Ishikawa (cell line): ENCODE data around the gene VWC2.

Experiments used
- CEBPB ChIP-seq: IDR thresholded peaks from 2 replicates; pipeline ENCODE4 v1.6.1; 2012
- CREB1 ChIP-seq: IDR thresholded peaks from 2 replicates; pipeline ENCODE4 v1.6.1; 2012; ENCODE audit warnings: low read depth
- EGR1 ChIP-seq: IDR thresholded peaks from 2 replicates; pipeline ENCODE4 v1.6.1; 2012
- EP300 ChIP-seq: IDR thresholded peaks from 2 replicates; pipeline ENCODE4 v1.6.1; 2012; ENCODE audit warnings: borderline replicate concordance
- FOXM1 ChIP-seq: IDR thresholded peaks from 2 replicates; pipeline ENCODE4 v1.6.1; 2012; ENCODE audit warnings: low read depth, borderline replicate concordance
- NFIC ChIP-seq: IDR thresholded peaks from 2 replicates; pipeline ENCODE4 v1.6.1; 2012
- RAD21 ChIP-seq: IDR thresholded peaks from 2 replicates; pipeline ENCODE4 v1.6.1; 2012; ENCODE audit warnings: low read depth
- TAF1 ChIP-seq: IDR thresholded peaks from 2 replicates; pipeline ENCODE4 v1.6.1; 2012; ENCODE audit warnings: low read depth, mild to moderate bottlenecking
- TCF12 ChIP-seq: IDR thresholded peaks from 2 replicates; pipeline ENCODE4 v1.6.1; 2012; ENCODE audit warnings: low read depth
- TEAD4 ChIP-seq: IDR thresholded peaks from 2 replicates; pipeline ENCODE4 v1.6.1; 2012
- YY1 ChIP-seq: IDR thresholded peaks from 2 replicates; pipeline ENCODE4 v1.6.1; 2012; ENCODE audit warnings: low read depth
- ZBTB7A ChIP-seq: IDR thresholded peaks from 2 replicates; pipeline ENCODE4 v1.6.1; 2012; ENCODE audit warnings: low read depth
- TF ChIP-seq, protein P1 (sequence below): IDR thresholded peaks from 2 replicates; pipeline ENCODE4 v1.6.1; 2012
- TF ChIP-seq, protein P2 (sequence below): IDR thresholded peaks from 2 replicates; pipeline ENCODE4 v1.6.1; 2012
- TF ChIP-seq, protein P3 (sequence below): IDR thresholded peaks from 2 replicates; pipeline ENCODE4 v1.6.1; 2012; ENCODE audit warnings: low read depth, mild to moderate bottlenecking

VWC2 gene

DNA sequence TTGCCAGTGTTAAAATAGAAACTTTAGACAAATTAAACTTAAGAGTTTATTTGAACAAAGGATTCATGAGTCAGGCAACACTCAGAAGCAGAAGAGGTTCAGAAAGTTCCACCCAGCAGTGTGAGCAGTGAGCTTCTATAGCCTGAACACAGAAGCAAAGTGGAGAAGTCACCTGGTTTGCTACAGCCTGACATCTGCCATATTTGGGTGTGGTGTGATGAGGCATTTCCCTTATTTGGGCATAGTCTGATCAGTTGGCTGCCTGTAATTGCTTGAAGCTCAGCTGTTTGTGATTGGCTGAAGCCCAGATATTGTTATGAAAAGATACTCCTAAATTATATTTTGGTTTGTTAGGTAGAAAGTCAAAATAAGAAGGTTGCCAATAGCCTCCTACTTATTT lies 39.1 kb downstream of the VWC2 start:
- TF ChIP-seq FOXM1 (no peak), RAD21 (no peak), NFIC (no peak), EP300 (no peak), YY1 (no peak), EGR1 (no peak), CEBPB (no peak), TCF12 (no peak), CREB1 (no peak), TAF1 (no peak)
- TF ChIP-seq, protein P1, sequence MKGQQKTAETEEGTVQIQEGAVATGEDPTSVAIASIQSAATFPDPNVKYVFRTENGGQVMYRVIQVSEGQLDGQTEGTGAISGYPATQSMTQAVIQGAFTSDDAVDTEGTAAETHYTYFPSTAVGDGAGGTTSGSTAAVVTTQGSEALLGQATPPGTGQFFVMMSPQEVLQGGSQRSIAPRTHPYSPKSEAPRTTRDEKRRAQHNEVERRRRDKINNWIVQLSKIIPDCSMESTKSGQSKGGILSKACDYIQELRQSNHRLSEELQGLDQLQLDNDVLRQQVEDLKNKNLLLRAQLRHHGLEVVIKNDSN, result no peak
- TF ChIP-seq, protein P2, sequence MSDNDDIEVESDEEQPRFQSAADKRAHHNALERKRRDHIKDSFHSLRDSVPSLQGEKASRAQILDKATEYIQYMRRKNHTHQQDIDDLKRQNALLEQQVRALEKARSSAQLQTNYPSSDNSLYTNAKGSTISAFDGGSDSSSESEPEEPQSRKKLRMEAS, result no peak
- TF ChIP-seq, protein P3, sequence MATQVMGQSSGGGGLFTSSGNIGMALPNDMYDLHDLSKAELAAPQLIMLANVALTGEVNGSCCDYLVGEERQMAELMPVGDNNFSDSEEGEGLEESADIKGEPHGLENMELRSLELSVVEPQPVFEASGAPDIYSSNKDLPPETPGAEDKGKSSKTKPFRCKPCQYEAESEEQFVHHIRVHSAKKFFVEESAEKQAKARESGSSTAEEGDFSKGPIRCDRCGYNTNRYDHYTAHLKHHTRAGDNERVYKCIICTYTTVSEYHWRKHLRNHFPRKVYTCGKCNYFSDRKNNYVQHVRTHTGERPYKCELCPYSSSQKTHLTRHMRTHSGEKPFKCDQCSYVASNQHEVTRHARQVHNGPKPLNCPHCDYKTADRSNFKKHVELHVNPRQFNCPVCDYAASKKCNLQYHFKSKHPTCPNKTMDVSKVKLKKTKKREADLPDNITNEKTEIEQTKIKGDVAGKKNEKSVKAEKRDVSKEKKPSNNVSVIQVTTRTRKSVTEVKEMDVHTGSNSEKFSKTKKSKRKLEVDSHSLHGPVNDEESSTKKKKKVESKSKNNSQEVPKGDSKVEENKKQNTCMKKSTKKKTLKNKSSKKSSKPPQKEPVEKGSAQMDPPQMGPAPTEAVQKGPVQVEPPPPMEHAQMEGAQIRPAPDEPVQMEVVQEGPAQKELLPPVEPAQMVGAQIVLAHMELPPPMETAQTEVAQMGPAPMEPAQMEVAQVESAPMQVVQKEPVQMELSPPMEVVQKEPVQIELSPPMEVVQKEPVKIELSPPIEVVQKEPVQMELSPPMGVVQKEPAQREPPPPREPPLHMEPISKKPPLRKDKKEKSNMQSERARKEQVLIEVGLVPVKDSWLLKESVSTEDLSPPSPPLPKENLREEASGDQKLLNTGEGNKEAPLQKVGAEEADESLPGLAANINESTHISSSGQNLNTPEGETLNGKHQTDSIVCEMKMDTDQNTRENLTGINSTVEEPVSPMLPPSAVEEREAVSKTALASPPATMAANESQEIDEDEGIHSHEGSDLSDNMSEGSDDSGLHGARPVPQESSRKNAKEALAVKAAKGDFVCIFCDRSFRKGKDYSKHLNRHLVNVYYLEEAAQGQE, result no peak

DNA sequence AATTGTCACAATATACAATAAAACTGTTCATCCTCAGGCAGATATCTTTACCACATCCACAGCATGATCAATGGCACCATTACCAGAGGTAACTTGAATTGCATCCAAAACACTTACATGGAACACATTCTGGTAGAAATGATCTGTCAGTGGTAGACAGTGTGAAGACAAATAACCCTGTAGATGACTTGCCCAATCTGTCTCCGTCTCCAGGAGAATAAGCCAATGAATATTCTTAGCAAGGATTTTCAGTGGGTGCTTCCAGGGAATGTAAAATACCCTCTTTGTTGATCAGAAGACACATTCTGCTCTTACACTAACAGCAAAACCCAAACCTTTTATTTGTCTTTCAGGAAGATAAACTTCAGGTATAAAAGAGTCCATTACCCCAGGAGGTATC lies 43.8 kb downstream of the VWC2 start:
- no peak for TF ChIP-seq TAF1
- TF ChIP-seq EP300, result no peak
- no peak for TF ChIP-seq ZBTB7A
- TF ChIP-seq TCF12, result no peak
- TF ChIP-seq TEAD4, result no peak
- TF ChIP-seq NFIC, result no peak

DNA sequence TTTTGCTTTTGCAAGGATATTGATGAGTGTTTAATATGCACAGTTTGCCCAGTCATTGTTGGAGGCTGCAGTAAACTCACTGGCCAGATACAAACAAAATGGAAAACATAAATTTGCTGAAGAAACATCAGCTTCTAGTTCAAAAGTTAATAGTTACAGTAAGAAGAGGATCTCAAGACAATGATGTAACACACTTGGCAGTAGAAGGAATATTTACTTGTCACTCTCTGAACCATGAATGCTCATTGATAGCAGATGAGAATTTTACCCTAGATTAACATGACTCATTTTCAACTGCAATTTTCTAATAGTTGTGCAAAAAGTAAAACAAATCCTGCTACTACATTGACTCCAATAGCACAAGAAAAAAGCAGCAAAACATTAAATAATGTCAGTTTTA lies 47.7 kb downstream of the VWC2 start:
- TF ChIP-seq RAD21 (no peak), NFIC (no peak), EGR1 (no peak), EP300 (no peak), CEBPB (no peak), TAF1 (no peak), FOXM1 (no peak), CREB1 (no peak), TCF12 (no peak), YY1 (no peak)
- TF ChIP-seq, protein P2, result no peak
- TF ChIP-seq, protein P1, result no peak

DNA sequence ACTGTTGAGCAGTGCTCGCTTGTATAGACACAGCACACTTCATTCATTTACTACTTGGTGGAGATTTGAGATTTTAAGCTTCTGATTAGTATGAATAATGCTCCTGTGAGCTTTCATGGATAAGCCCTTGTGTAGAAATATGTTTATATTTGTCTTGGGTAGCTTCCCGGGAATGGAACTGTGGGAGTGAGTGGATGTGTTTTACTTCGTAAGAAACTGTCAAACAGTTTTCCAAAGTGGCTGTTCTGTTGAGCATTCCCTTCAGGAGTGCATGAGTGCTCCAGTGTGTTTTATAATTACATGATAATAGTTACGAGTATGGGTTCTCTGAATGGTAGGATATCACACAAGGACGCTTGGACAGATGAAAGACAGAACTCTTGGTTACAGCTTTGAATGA lies 49.4 kb downstream of the VWC2 start:
- TF ChIP-seq ZBTB7A (no peak), YY1 (no peak), EP300 (no peak), TCF12 (no peak), EGR1 (no peak), CEBPB (no peak), TAF1 (no peak), CREB1 (no peak), NFIC (no peak), RAD21 (no peak), FOXM1 (no peak)
- TF ChIP-seq, protein P3, result no peak
- TF ChIP-seq, protein P2, result no peak

DNA sequence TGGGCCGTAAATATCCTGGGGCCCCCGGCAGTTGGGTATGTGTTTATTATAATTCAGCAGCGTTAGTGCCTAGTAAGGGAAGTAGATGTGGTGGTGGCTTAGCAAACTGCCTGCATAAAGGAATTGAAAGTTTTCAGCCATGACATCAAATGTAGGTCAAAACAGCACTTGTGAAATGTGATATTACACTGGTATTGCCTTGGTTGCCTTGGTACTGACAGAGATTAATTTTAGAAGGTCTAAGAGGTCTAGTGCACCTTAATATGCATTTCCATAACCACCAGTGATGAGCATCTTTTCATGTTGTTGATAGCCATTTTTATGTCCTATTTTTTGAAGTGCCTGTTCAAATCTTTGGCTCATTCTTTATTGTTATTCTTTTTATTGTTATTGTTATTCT lies 50.1 kb downstream of the VWC2 start:
- TF ChIP-seq TAF1 (no peak), NFIC (no peak), RAD21 (no peak), EP300 (no peak), TEAD4 (no peak), TCF12 (no peak), YY1 (no peak), CEBPB (no peak), CREB1 (no peak), FOXM1 (no peak), ZBTB7A (no peak), EGR1 (no peak)
- TF ChIP-seq, protein P2, result no peak
- TF ChIP-seq, protein P1, result no peak
- TF ChIP-seq, protein P3, result no peak
